Neural cell (in vitro differentiated cells): ENCODE results near the gene ARMC2.

Experiments used
- CTCF ChIP-seq: fragments of 450-650 bp; IDR thresholded peaks from 2 replicates; pipeline ENCODE4 v1.5.1; 2014; ENCODE audit warnings: antibody characterized with exemption, mild to moderate bottlenecking, moderate library complexity; ENCODE audit not compliant: poor library complexity, severe bottlenecking
- EP300 ChIP-seq: fragments of 450-650 bp; conservative IDR thresholded peaks from 2 replicates; pipeline ENCODE4 v1.6.1; 2014; ENCODE audit warnings: antibody characterized with exemption, mild to moderate bottlenecking, moderate library complexity; ENCODE audit not compliant: poor library complexity, severe bottlenecking
- EZH2 ChIP-seq: fragments of 200-600, 300-800 bp; shearing (Covaris generic), sonication (generic); IDR thresholded peaks from 2 replicates; pipeline ENCODE4 v1.6.1; 2014; ENCODE audit warnings: antibody characterized with exemption, low read length, borderline replicate concordance, mild to moderate bottlenecking; ENCODE audit not compliant: insufficient read depth, poor library complexity, severe bottlenecking
- MXI1 ChIP-seq: fragments of 450-650 bp; conservative IDR thresholded peaks from 2 replicates; pipeline ENCODE4 v1.6.1; 2014; ENCODE audit warnings: antibody characterized with exemption, mild to moderate bottlenecking; ENCODE audit not compliant: poor library complexity, severe bottlenecking
- POLR2AphosphoS5 ChIP-seq: IDR thresholded peaks from 2 replicates; pipeline ENCODE4 v1.6.1; 2012
- RAD21 ChIP-seq: fragments of 450-650 bp; conservative IDR thresholded peaks from 2 replicates; pipeline ENCODE4 v1.6.1; 2014; ENCODE audit warnings: antibody characterized with exemption, mild to moderate bottlenecking, moderate library complexity
- REST ChIP-seq: IDR thresholded peaks from 2 replicates; pipeline ENCODE4 v1.6.1; 2012; ENCODE audit warnings: borderline replicate concordance
- TAF1 ChIP-seq: IDR thresholded peaks from 2 replicates; pipeline ENCODE4 v1.6.1; 2012; ENCODE audit warnings: low read depth

- TF ChIP-seq CTCF: no peak
- TF ChIP-seq TAF1: no peak
- TF ChIP-seq EP300: no peak
- no peak for TF ChIP-seq RAD21
- TF ChIP-seq EZH2: no peak
- TF ChIP-seq REST: no peak
- no peak for TF ChIP-seq POLR2AphosphoS5
- TF ChIP-seq MXI1: no peak
Measured at GRCh38 chr6:108875161-108875555, 26.9 kb downstream of the ARMC2 start.
